IPS-18a (cell line): ENCODE measurements around the gene CAB39L.

Experiments
- H3K27ac ChIP-seq: one replicate; pipeline ENCODE4 v1.5.1; 2013; ENCODE audit warnings: low read length
- H3K27me3 ChIP-seq: one replicate; pipeline ENCODE4 v1.6.1; 2013; ENCODE audit warnings: mild to moderate bottlenecking, low read length; ENCODE audit not compliant: control insufficient read depth, insufficient read depth
- H3K36me3 ChIP-seq: one replicate; pipeline ENCODE4 v1.6.1; 2013; ENCODE audit warnings: low read depth, low read length; ENCODE audit not compliant: control insufficient read depth
- H3K4me1 ChIP-seq: one replicate; pipeline ENCODE4 v1.6.1; 2013; ENCODE audit warnings: low read depth, low read length; ENCODE audit not compliant: control insufficient read depth
- H3K4me3 ChIP-seq: one replicate; pipeline ENCODE4 v1.5.1; 2013; ENCODE audit warnings: low read length
- H3K9ac ChIP-seq: one replicate; pipeline ENCODE4 v1.6.1; 2013; ENCODE audit warnings: mild to moderate bottlenecking, low read length, moderate library complexity
- H3K9me3 ChIP-seq: one replicate; pipeline ENCODE4 v1.6.1; 2013; ENCODE audit warnings: low read depth, low read length; ENCODE audit not compliant: control insufficient read depth

CAB39L gene

DNA sequence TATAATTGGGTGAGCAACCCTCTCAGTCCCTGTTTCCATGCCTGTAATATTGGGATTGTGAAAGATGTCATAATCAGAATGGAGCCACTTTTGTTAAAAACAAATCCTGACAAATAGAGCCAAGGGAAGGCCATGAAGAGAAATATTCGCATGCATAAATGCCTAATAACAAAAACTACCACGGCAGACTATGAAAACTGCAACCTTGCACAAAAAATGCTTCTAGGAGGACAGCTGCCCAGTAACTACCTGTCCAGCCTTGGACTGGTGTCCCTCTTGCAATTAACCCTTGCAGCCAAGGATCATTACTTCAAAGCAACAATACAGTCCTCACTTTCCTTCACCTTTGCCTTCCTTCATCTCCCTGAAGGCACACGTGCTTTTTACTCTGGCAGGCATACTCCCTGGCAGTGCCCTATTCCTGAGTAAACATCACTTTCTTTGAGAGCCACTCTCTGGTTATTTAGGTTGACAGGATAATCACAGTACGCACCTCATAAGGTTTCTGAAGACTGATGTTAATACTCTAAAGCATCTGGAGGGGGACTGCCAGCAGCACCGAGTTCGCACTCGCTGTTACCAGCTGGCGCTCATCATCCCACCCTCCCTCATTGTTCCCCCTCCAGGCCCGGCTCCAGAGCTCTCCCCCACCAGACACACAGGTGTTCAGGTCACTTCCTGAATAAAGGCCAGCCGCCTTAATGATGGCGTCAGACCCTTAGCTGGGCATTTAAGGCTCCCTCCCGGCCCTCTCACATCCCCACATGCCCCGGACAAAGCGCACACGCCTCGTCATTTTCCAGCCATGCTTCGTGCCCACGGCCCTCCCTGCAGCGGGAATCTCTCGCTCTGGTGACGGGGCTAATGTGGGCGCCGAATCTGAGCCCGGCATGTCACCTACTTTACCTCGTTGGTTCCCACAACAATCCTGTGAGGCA, 138.8 kb downstream of the CAB39L start:
- H3K9ac ChIP-seq, result no peak overlapping the region
- H3K4me3 ChIP-seq, result no peak overlapping the region
- H3K4me1 ChIP-seq, result no peaks in the 10 kb centered on the region
- H3K36me3 ChIP-seq, result no peaks in the 10 kb centered on the region
- no peaks in the 10 kb centered on the region for H3K27me3 ChIP-seq
- no peaks in the 10 kb centered on the region for H3K9me3 ChIP-seq
- no peak overlapping the region for H3K27ac ChIP-seq

DNA sequence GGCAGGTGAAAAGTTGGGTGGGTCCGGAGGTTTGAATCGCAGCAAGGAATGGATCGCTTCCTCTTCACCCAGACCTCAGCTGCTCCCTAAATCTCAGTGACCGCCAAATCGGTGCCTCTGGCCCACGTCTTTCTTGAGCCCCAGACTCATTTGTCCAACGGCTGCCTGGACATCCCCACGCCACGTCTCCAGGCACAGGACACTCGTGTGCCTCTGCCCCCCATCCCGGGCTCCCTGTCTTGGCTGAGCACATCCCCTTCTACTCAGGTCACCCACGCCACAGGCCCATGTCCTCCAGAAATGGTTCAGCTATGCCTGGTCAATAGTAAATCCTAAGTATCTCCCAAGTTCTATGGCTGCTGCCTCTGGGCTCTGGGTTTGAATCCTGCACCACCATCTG, 139.5 kb downstream of the CAB39L start:
- Histone ChIP-seq H3K9ac (no peak overlapping the region), H3K27me3 (no peaks in the 10 kb centered on the region), H3K27ac (no peak overlapping the region), H3K4me3 (no peak overlapping the region), H3K9me3 (no peaks in the 10 kb centered on the region), H3K36me3 (no peaks in the 10 kb centered on the region), H3K4me1 (no peaks in the 10 kb centered on the region)

DNA sequence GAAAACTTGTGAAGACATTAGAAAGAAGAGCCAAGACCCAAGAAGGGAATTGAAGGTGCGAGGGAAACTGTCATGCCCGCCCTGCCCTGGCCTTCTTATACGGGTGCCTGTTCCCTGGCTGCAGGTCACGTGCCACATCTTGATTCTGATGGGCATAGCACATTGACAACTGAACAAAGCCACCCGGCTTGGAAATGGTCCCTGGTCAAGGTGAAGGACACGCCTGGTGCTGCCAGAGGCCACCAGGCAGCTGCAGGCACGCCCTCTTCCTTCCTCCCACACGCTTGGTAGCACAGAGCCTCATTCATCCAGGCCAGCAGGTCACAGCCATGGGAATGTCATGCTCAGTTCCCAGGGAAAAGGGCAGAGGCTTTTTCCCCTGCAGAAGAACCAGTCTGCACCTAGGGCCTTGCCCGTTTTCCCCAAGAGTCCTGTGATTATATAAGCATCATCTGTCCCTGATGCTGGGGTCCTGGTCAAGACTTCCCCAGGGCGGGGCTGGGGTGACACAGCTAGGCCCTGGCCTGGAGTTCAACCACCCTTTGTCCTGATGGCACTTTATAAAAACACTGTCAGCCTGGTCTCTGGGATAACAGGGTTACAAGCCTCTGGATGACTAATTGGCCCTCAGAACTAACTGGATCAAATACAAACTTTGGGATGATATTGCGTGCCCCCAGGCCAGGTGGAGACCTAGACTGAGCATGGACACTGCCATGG, 140.2 kb downstream of the CAB39L start:
- Histone ChIP-seq H3K27me3 (no peaks in the 10 kb centered on the region), H3K4me1 (no peaks in the 10 kb centered on the region), H3K9ac (no peak overlapping the region), H3K4me3 (no peak overlapping the region), H3K9me3 (no peaks in the 10 kb centered on the region), H3K36me3 (no peaks in the 10 kb centered on the region), H3K27ac (no peak overlapping the region)

DNA sequence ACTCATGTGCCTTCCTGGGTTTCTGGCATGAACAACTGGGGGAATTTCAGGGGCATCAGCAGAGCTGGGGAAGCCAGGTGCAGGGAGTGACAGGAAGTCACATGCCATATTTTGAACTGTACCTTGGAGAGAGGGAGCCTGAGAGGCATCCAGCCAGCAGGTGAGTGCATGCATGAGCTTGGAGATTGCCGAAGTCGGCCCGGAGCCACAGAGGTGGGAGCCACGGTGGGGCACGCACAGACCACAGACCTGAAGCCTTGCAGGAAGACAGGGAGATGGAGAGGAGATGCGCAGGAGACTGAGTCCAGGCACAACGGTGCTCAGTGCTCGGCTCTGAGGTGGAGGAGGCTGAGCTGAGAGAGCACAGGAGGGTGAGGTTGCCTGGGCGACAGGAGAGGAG, 141.0 kb downstream of the CAB39L start:
- Histone ChIP-seq H3K9me3 (no peaks in the 10 kb centered on the region), H3K4me1 (no peaks in the 10 kb centered on the region), H3K27me3 (no peaks in the 10 kb centered on the region), H3K36me3 (no peaks in the 10 kb centered on the region), H3K27ac (no peak overlapping the region), H3K9ac (no peak overlapping the region), H3K4me3 (no peak overlapping the region)

DNA sequence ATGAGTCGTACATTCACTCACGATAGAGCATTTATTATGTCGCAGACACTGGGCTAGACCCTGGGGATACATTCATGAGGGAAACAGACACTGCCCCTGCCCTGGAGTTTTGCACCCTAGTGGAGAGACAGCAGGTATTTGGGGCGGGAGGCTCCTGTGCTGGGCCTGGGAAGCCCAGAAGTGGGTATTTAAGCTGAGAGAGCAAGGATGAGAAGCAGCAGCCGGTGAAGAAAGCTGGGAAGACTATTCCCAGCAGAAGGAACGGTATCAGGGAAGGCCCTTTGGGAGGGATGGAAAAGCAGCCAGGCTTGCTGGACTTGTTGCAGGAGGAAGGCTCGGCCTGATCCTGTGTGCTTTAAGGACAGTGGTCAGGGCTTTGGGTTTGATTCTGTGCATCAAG, 141.6 kb downstream of the CAB39L start:
- no peak overlapping the region for H3K27ac ChIP-seq
- no peaks in the 10 kb centered on the region for H3K27me3 ChIP-seq
- H3K36me3 ChIP-seq, result no peaks in the 10 kb centered on the region
- no peak overlapping the region for H3K9ac ChIP-seq
- no peaks in the 10 kb centered on the region for H3K4me1 ChIP-seq
- no peaks in the 10 kb centered on the region for H3K9me3 ChIP-seq
- no peak overlapping the region for H3K4me3 ChIP-seq

DNA sequence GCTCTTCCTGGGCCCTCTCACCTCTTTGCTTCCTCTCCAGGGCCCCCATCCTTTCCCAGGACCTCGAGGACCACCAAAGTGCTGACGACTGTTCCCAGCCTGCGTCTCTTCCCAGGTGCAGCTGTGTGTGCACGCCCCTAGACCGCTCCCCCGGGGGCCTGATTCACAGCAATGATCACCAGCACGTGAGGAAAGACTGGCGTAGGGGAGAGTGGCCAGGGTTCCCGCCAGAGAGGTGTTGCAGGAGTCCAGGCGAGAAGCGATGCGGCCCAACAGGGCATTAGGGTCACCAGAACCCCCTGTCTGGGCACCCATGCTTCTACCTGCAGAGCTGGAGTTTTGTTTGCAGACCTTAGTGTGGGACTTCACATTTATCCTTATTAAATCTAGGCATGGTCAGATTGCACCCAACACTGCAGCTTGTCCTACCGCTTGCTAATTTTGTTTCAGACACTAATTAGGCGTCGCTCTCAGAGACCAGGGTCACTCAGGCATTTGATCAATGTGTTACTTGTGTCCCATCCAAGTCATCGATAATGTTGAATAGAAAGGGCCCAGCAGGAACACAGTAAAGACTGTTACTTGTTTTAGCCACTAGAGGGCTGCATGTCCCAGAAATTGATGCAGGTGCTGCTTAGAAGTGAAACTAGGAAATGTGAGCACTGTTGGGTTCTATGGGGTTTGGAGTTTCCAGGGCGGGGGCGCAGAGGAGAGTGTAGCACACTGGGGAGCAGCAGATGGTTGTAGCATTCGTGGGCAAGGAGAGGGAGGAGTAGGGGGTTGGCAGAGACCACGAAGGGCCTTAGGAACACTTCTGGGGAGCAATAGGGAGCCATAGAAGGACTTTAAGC, 142.9 kb downstream of the CAB39L start:
- no peaks in the 10 kb centered on the region for H3K27me3 ChIP-seq
- no peaks in the 10 kb centered on the region for H3K36me3 ChIP-seq
- no peaks in the 10 kb centered on the region for H3K9me3 ChIP-seq
- H3K4me1 ChIP-seq, result no peaks in the 10 kb centered on the region
- no peak overlapping the region for H3K27ac ChIP-seq
- no peak overlapping the region for H3K4me3 ChIP-seq
- no peak overlapping the region for H3K9ac ChIP-seq

DNA sequence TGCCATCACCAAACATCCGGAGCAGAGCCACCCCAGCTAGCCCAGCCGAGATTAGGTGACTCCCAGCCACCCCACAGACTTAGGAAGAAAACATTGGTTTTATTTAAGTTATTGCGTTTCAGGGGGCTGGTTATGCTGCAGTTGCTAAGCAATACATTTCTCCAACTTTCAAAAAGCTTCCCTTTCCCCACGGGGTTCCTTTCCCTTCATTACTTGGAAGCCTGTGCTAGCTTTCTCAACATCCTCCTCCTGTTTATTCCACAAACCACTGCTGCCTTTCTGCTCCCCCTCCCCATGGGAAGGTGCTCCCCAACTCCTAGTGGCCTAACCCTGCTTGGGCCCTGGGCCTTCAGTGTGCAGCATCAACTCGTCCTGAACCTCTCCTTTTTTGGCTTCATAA, 143.6 kb downstream of the CAB39L start:
- no peaks in the 10 kb centered on the region for H3K4me1 ChIP-seq
- H3K36me3 ChIP-seq, result no peaks in the 10 kb centered on the region
- no peak overlapping the region for H3K4me3 ChIP-seq
- H3K27me3 ChIP-seq, result no peaks in the 10 kb centered on the region
- H3K9me3 ChIP-seq, result no peaks in the 10 kb centered on the region
- no peak overlapping the region for H3K27ac ChIP-seq
- H3K9ac ChIP-seq, result no peak overlapping the region

DNA sequence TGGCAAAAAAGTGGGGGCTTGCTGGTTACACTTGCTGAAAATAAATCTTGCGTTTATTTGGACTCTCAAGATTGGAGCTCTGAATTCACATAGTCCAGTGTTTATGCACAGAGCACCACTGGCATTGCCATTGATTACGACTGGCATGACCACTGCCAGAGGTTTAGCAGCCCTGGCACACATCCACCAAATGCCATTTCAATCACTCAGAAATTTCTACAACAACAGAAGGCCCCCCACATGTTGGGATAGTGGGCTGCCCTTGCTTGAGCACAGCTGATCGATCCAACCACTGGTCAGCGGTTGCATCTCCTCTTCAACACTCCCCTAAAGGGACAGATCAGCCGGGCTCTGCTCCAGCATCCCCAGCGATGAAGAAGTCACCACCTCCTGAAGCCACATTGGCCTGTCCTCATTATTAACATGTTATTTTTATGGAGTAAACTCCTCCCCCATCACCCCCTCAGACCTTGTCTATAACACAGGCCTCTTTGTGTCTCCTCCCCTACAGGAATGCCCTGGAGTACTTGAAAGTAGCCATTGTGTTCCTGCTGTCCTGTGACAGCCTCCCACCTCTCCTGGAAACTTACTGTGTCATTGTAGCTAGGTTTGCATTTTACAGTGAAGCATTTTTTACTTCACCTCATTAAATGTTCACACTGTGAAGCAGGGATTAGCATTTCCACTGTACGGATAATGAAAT, 144.8 kb downstream of the CAB39L start:
- Histone ChIP-seq H3K4me3 (no peak overlapping the region), H3K27ac (no peak overlapping the region), H3K36me3 (no peaks in the 10 kb centered on the region), H3K9ac (no peak overlapping the region), H3K9me3 (no peaks in the 10 kb centered on the region), H3K4me1 (no peaks in the 10 kb centered on the region), H3K27me3 (no peaks in the 10 kb centered on the region)

DNA sequence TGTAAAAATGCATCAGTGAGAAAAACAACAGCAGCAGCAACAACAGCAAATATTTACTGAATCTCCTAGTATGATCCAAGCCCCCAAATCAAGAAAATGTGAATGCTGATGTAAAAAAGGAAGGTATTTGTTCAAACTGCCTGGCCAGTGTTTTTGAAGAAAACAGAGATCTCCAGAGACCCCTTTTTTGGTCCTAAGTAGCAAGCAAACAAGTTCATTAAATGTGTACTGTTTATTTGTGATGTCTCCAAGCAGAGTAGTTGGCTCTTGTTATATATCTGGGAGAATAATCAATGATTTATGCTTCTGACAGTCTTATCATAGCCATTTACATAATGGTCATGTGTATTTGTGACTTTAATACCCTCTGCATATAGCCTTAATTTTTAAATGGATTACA, 145.4 kb downstream of the CAB39L start:
- Histone ChIP-seq H3K27ac (no peak overlapping the region), H3K9me3 (no peaks in the 10 kb centered on the region), H3K4me1 (no peaks in the 10 kb centered on the region), H3K27me3 (no peaks in the 10 kb centered on the region), H3K9ac (no peak overlapping the region), H3K4me3 (no peak overlapping the region), H3K36me3 (no peaks in the 10 kb centered on the region)

DNA sequence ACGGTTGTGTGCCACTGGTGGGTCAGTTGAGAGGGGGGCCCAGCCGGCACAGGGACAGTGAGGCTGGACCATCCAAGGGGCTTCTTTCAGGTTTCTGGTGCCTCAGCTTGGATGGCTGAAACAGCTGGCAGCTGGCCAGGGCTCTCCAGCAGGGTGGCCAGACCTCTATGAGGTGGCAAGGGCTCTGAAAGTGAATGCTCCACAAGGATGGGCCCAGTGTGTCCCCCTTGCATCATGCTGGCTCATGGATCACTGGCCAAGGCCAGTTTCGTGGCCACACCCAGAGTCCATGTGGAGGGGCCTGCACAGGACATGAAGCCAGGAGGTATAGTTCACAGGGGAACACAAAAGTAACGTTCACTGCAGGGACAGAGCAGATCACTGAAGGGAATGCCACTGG, 146.5 kb downstream of the CAB39L start:
- no peak overlapping the region for H3K4me3 ChIP-seq

DNA sequence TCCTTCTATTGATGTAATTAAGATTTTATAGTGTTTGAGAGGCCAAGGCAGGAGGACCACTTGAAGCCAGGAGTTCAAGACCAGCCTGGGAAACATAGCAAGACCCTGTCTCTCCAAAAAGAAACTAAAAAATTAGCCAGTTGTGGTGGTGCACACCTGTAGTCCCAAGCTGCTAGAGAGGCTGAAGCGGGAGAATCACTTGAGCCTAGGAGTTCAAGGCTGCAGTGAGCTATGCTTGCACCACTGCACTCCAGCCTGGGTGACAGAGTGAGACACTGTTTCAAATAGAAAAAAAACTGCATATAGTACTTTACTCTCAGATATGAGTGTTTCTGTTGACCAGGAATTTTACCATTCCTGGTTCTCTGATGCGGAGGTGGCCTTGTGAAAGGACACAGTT, 147.2 kb downstream of the CAB39L start:
- H3K9me3 ChIP-seq, result no peaks in the 10 kb centered on the region
- H3K36me3 ChIP-seq, result no peaks in the 10 kb centered on the region
- no peaks in the 10 kb centered on the region for H3K27me3 ChIP-seq
- H3K4me1 ChIP-seq, result no peaks in the 10 kb centered on the region
- no peak overlapping the region for H3K27ac ChIP-seq
- no peak overlapping the region for H3K9ac ChIP-seq
- H3K4me3 ChIP-seq, result no peak overlapping the region

More for the DNA sequence above, 146.5 kb downstream of the CAB39L start:
- no peak overlapping the region for H3K9ac ChIP-seq
- no peak overlapping the region for H3K27ac ChIP-seq
- H3K9me3 ChIP-seq, result no peaks in the 10 kb centered on the region
- no peaks in the 10 kb centered on the region for H3K27me3 ChIP-seq
- H3K4me1 ChIP-seq, result no peaks in the 10 kb centered on the region
- H3K36me3 ChIP-seq, result no peaks in the 10 kb centered on the region
